IPS DF 4.7 (cell line): ENCODE results near the gene CACNA2D3.

Experiments used
- DNase-seq: peaks from one replicate; pipeline ENCODE4 v3.0.0-alpha.2; 2013; ENCODE audit warnings: low spot score; ENCODE audit errors: extremely low read depth

The CACNA2D3 gene

DNA sequence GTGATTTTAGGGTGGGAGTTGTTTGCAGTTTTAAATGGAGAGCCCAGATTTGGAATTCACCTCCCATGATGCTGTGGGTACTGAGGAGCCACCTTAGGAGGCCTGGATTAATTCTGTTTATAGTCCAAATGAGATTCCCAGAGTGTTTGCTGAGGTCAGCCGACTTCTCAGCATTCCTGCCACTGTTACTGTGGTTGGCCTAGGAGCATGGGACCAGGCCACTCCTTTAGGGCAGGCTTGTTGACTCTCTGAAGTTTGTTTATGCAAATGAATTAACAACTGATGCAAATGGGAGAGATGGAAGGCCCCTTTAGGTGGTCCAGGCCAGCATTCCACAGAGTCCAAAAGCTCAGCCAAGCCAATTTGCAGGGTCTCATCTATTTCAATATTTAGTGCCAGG is 46.1 kb downstream of the CACNA2D3 start:
- DNase-seq = no peak

DNA sequence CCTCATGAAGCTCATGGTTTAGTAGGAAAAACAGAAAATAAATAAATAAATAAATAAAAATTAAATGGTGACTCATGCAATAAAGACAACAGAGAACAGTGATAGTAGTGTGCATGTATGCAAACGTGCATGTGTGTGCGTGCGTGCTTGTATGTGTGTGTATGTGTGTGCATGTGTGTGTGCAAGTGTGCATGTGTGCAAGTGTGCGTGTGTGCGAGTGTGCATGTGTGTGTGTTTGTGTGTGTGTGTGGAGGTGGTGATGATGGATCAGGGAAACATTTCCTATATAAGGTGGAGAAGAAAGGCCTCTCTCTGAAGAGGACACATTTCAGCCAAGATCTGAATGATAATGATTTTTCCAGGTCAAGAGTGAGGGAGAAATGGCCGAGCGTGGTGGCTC is 47.2 kb downstream of the CACNA2D3 start:
- DNase-seq = no peak

DNA sequence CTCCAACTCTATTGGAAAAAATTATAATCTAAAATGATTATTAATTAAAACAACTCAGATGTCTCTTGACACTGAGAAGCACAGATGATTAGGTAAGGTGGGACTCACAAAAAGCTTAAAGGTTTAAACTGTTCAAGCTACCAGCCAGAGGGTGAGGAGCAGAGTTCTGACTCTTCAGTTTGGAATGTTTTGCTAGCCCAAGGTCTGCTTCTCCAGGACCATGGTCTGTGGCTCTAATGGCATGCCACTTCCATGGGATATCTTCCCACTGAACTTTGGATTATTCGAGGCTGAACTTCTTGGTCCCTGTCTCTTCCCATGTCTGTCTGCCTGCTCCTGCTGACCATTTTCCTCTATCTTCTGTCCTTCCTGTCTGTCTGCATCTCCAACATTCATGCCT is 49.2 kb downstream of the CACNA2D3 start:
- DNase-seq = no peak

DNA sequence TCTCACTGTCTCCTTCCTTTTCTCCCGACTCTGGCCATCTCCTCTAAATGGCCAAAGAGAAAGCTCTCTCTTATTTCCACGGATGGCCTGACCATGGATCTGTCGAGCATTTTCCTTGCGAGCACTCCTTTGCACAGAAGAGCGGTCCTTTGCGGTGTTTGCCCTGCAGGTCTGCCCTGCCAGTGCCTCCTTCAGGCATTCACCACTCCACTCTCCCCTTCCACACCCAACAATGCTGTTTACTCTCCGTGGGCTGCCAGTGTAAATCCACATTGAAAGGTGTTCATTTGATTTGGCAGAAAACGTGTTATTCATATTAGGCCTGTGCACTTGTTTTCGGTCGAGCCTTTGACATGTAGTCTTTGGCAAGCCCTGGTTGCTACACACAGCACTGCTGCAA is 49.6 kb downstream of the CACNA2D3 start:
- DNase-seq = no peak

DNA sequence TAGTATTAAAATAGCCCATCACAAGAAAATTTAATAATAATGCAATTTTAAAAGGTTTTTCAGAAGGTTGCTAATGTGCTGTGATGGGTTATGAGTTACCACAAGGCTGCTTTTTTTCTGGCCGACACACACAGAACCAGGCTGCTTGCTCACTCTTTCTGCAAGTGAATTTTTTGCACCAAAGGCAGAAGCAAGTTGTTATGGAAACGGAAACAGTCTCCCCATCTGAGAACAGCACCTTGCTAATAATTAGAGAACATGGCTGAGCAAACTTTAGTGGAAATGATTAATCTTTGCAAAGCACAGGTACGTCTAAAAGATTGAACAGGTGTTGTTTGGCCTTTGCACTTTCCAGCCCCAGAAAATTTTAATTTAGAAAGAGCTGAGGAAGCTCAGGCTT is 51.0 kb downstream of the CACNA2D3 start:
- no peak for DNase-seq

DNA sequence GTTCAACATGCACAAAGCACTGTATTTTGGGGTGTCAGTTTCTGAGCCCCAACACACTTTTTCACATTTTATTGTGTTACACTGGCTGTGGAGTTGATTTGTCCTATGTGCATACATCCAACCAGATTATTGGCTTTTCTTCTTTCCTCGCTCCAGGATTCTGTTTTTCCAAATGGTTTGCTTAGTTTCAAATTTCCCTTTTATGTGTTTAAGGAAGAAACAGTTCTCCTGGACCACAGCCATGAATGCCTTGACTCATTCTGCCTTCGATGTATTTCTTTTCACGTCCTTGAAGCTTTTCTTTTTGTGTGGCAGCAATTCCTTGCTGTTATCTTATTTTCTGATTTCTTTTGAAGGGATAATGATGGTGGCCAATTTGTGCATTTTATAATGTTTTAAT is 53.8 kb downstream of the CACNA2D3 start:
- DNase-seq = no peak

DNA sequence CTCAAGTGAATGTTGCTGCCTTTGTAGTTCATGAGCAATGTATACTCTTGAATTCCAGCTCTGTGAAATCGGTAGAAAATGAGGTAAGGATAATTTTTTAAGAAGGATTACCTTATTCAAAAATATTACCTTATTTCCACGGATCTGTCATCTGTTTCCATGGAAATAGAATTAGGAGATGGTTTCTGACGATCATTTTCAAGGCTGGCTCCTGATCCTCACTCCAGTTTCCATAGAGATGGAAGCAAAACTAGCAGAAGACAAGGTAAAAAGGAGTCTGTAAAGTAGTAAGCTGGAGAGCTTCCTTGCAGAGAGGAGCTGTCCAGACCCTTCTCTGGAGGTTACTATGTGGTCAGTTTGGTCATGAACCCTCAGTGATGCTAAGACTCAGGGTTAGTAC is 55.5 kb downstream of the CACNA2D3 start:
- DNase-seq = no peak

DNA sequence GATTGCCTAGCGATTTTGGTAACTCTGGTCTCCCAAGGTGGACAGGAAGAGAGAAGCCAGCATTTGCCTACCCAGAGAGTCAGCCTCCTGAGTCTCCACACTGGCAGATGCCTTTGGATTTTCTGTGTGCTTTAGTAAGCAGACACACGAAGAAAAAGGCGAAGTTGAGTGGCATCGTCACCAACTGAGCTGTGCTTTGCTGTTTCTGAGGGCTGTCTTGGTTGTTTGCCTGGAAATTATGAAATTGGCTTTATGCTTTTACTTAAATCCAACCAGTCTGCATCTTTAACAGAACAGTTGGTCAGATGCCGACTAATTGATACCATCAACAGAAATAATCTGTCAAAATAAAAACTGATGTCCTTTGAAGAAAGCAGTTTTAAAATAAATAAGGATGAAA is 56.0 kb downstream of the CACNA2D3 start:
- no peak for DNase-seq

DNA sequence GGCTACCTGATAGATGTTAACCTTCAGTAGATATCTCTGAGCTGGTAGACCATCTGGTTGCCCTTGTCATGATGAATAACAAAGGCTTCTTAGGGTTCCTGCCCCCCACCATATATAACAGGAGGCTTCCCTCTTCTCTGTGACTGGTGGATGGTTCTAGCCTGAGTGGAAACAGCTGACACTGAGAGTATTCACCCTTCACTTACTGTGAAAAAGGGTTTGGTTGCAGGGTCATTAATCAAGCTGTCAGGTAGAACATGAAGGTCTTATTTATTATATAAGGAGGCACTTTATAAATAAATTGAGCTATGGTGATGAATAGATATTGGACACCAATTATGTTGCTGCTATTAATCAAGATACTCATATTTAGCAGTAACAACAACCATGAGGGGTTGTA is 58.6 kb downstream of the CACNA2D3 start:
- no peak for DNase-seq

DNA sequence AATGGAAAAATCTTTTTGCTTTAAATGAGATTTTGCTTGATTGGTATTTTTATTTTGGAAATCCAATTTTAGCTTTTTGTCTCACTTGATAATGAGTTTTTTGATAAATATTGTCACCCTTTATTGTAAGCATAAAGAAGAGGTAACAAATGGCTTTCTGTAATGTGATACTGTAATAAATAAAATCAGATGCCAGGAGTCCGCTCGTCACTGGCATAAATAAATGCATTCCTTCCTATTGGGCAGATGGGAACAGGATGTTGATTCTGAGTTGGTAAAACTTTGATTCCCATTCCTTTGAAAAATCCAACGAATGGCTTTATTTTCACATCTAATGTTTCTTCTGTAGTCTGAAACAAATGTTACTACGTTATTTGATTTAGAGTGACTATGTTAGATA is 59.9 kb downstream of the CACNA2D3 start:
- no peak for DNase-seq

DNA sequence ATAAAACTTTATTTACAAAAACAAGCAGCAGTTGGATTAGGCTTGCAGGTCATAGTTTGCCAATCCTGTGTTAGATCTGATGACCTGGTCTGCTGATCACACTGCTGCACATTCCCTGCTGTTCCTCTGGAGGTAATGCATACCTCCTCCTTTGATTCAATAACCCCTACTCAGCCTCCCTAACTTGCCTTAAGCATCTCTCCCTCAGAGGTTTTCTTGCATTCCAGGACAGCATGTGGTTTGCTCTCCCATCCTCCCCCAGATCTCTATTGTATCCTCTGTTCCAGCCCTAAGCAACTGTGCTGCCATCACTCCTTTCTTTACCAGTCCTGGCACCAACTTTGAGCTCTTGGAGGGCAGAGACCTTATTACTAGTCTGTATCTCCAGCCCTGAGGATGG is 63.4 kb downstream of the CACNA2D3 start:
- DNase-seq = no peak

DNA sequence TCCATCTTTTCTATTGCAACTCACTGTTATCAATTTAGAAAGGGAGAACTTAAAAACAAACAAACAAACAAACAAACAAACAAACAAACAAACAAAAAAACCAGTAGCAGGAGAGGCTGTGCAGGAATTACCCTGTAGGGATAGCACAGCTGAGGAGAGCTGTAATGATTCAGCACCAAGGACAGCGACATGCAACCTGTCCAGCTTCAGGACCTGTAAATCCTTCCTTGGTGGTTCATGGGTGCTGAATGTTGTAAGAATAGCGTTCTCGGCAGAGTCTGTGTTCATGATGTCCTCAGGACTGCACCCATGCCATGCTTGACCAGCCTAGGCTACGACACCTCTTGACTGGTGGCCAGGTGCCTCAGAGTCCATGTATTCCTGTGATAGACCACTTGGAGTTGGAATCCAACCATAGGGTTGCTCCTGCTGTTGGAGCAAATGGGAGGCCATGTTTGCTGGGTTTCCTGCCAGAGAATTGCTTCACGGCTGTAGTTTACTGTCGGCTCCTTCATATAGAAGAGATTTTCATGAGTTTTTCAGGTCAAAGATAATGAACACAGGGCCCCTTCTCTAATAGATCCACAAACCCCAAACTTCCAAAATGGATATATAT is 65.9 kb downstream of the CACNA2D3 start:
- peak; percentile 36 for DNase-seq

DNA sequence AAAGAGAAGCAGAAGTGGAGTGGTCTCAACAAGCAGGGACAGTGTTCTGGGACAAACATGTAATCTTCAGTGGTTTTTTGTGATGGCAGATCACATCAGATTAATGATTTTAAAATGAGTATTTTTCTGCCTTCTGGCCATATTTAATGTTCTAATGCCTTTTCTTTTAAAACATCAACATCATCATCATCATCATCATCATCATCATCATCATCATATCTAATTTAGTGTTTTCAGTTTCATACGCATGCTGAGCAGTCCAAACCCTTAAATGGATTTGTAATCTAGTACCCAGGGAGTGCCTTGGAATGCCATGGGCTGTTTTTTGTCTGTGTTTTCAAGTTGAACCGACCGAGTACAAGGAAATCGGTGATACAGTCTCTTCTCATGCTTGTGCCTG is 68.9 kb downstream of the CACNA2D3 start:
- no peak for DNase-seq

DNA sequence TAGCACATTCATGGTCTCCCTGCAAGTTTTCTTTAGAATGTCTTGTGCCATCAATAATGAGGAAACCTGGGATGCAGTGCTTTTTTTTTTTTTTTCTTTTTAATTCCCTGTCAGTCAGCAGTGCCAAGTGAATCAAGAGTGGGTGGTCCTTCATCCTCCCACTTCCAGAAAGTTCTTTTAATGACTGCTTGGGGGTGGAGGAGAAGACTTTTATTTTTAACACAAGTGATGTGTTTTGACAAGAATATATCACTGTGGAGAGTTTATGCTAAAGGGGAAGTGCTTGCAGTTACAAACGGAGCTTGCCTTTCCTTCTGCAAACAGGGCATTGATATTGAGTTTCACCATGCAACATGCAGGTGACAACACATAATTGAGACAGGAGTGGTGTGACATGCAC is 69.7 kb downstream of the CACNA2D3 start:
- no peak for DNase-seq

DNA sequence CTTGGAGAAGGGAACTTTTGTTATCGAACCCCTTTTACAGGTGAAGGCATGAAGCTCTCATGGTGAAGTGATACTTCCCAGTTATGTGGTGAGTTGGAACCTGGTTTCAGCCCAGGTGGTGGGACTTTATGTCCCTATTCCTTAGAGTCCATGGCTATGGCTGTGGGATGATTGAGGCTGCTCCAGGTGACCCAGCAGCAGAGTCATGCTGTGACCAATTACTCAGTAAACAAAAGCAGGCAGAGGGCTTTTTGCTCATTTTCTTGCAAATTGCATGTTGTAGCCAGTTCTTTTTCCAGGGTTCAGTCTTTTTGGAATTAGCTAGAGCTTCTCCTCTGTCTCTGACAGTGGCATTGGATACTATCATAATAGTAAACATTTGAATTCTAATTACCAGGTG is 70.7 kb downstream of the CACNA2D3 start:
- no peak for DNase-seq

DNA sequence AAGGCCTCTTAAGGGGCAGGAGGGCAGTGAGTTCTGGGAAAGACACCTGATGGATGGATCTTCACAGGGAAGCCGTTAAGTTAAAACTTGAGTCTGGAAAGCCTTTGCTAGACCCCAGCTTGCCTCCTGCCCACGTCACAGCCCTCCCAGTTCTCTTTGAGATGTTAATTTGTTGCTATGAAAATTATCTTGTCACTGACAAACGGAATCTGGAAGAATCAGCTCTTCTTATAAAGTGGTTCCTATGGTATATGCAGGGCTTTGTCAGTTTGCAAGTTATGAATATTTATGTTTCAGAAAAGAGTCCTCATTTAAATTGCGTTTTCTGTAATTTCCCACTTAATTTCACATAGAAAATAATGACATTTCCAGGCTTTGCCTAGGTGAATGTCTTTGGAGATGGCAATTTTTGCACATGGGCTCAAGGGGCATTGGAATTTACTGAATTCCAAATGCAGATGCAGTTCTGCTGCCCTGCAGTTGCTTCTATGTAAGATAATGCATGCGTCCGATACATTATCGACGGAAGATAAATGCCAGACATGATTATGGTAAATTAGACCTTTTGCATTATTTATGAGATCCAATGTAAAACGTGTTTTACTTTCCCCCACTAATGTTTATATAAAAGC is 74.1 kb downstream of the CACNA2D3 start:
- no peak for DNase-seq

DNA sequence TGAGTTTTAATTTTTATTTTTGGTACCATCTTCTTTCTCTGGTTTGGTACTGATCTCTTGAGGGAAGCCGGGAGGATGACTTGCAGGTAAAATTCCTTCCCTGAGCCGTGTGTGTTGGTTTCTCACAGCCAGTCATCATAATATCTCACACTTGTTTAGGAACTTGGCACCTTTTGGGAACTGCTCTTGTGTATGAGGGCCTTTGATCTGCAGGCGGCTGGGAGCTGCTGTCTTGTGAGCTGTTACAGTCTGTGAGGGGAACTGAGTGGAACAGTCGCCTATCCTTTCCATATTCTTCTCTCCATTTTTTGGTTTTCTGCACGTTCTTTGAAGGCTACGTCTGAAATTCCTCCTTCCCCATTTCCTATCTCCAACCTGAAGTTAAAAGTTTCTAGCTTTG is 75.2 kb downstream of the CACNA2D3 start:
- DNase-seq = no peak

DNA sequence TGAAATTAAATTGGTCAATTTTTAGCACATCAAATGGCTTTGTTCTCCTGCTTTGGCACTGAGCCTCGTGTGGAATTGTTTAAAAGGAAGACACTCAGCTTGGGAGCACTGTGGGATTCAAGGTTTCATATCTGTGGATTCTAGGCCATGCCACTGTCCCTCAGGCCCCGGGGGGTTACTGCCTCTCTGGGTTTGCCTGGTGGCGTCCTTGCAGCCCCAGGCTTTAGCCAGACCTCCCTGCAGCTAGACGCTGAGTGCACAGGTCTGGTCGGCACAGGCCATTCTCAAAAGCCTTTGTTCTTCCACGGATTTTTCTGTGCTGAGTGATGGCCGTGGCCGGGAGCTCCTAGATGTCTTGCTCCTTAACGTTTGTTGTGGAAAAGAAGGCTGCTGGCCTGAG is 76.2 kb downstream of the CACNA2D3 start:
- no peak for DNase-seq

DNA sequence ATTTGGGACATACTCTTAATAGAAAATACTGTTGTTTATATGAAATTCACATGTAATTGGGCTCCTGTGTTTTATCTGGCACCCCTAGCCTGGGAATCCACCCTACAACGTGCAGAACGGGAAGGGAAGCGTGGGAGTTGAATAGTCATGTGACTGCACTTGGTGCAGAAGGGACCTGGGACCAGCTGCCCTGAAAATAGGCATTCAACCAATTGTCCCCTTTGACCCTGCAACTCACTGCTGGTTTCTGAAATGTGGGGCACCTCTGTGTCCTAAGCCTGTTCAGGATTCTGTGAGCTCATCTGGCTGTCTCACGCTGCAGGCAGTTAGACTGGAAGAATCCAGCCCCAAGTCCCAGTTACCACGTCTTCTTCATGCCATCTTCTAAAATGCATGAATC is 79.7 kb downstream of the CACNA2D3 start:
- no peak for DNase-seq

DNA sequence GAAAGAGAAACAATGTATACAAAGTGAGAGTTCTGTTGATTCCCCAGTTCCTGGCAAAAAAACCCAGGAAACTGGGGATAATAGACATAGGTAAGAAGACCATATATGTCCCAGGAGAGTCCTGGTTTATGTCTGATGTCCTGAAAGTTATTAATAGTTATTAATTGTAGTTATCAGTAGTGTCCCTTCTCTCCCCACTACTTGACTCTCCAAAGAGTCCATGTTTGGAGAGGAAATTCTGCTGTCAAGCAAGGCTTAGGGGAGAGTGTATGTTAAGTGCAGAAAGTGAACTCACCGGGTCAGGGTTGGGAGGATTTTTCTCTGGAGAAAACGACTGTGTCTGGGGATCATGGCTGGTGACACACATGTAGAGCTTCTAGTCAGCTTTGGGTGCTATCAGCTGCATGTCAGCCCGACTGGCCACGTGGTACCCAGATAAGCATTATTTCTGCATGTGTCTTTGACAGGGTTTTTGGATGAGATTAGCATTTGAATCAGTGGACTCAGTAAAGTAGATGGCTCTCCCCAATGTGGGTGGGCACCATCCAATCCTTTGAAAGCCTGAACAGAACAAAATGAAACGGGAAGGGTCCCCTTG is 80.4 kb downstream of the CACNA2D3 start:
- no peak for DNase-seq

DNA sequence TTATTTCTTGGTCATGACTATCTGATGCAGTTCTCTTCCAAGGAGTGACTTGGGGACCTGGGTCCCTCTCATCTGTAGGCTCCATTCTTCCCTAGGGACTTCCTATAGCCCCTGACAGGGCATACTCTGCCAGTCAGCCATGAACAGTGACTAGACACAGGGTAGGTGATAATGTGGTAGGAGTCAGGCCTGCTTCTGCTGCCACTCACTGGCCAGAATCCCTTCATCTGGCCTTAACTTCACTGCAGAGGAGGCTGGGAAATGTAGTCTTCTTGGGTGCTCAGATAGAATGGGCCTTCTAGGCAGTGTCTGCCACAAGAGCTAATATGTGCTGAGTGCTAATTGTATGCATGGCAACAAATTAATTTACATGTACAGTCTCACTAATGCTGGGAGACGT is 84.5 kb downstream of the CACNA2D3 start:
- no peak for DNase-seq

DNA sequence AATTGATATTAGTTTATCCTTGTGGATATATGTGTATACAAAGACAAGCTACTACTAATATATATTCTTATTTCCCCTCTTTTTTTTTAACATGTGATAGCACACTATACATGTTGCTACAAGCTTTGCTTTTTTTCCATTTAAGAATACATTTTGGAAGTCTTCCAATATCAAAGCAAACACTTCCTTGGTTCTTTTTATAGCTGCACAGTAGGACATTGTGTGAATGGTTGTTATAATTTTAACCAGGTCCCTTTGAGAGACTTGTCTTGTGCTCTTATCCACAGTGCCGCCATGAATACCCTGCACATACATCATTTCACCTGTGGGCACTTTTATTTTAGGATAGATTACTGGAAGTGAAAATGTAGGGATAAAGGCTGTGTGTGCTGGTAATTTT is 88.7 kb downstream of the CACNA2D3 start:
- DNase-seq = no peak

DNA sequence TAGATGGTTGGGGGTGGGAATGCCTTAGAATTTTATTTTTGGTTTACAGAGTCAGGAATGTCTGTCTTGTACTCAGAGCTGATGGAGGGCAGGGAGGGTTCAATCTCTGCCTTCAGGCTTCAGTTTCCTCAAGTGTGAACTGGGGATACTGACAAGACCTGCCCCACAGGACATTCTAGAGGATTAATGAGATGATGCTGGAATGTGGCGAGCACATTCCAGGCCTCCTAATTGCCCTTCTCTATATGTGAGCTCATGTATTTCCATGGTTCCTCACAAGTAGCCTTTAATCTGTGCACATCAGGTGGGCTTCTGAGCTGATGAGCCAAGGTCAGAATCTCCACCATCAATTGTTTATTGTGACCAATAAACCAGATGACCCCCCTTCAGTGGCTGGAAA is 90.4 kb downstream of the CACNA2D3 start:
- no peak for DNase-seq
